CD4-positive, alpha-beta T cell treated with Interleukin-10 for 1 hour (primary cell): ENCODE measurements around the gene USP43.
"Not testable (repeated sequence)": the region's sequence is repeated elsewhere in the genome, so short reads cannot be mapped to it uniquely, and the experiment has no call there.

ENCODE experiments used
- DNase-seq: peaks from one replicate; pipeline ENCODE4 v3.0.0-alpha.2; 2020

USP43 gene

GRCh38 chr17:9644910-9645751, at the start of gene USP43:
Gene USP43 (plus strand): TSS chr17:9645517. CDS start chr17:9645633, 116 bp downstream.
- DNase-seq: peak; percentile 5

- not testable (repeated sequence) for DNase-seq
Observed at GRCh38 chr17:9597638-9598037, 47.7 kb upstream of the USP43 start.

- no peak for DNase-seq
Observed at GRCh38 chr17:9598661-9599060, 46.7 kb upstream of the USP43 start.

GRCh38 chr17:9604583-9604982, 40.7 kb upstream of the USP43 start:
- not testable (repeated sequence) for DNase-seq

- DNase-seq: no peak
Observed at GRCh38 chr17:9606453-9606852, 38.9 kb upstream of the USP43 start.

GRCh38 chr17:9607058-9607457, 38.3 kb upstream of the USP43 start:
- DNase-seq: not testable (repeated sequence)

- no peak for DNase-seq
Observed at GRCh38 chr17:9611557-9611956, 33.8 kb upstream of the USP43 start.

GRCh38 chr17:9612006-9612405, 33.3 kb upstream of the USP43 start:
- DNase-seq: no peak

- DNase-seq: no peak
Observed at GRCh38 chr17:9615486-9615885, 29.8 kb upstream of the USP43 start.

- no peak for DNase-seq
Observed at GRCh38 chr17:9622961-9623360, 22.4 kb upstream of the USP43 start.

GRCh38 chr17:9628509-9628908, 16.8 kb upstream of the USP43 start:
- no peak for DNase-seq

GRCh38 chr17:9632741-9633140, 12.6 kb upstream of the USP43 start:
- DNase-seq: no peak

GRCh38 chr17:9635340-9635739, 10.0 kb upstream of the USP43 start:
- DNase-seq: no peak

- DNase-seq: no peak
Observed at GRCh38 chr17:9636501-9636900, 8.8 kb upstream of the USP43 start.

- DNase-seq: not testable (repeated sequence)
Observed at GRCh38 chr17:9640388-9640787, 4.9 kb upstream of the USP43 start.

GRCh38 chr17:9643611-9644010, 1.7 kb upstream of the USP43 start:
- DNase-seq: no peak

- DNase-seq: peak; percentile 3
Observed at GRCh38 chr17:9645851-9646545, 681 bp downstream of the USP43 start.

- no peak for DNase-seq
Observed at GRCh38 chr17:9646546-9646885, 1.2 kb downstream of the USP43 start.

- DNase-seq: no peak
Observed at GRCh38 chr17:9647014-9647413, 1.7 kb downstream of the USP43 start.

GRCh38 chr17:9648521-9649110, 3.3 kb downstream of the USP43 start:
- no peak for DNase-seq

- DNase-seq: no peak
Observed at GRCh38 chr17:9658593-9659211, 13.4 kb downstream of the USP43 start.

GRCh38 chr17:9661027-9661426, 15.7 kb downstream of the USP43 start:
- DNase-seq: no peak

- DNase-seq: not testable (repeated sequence)
Observed at GRCh38 chr17:9663511-9663910, 18.2 kb downstream of the USP43 start.
